Neural progenitor cell (in vitro differentiated cells): ENCODE data around the gene ZNF710. TPM values are rescaled to one million over a fixed set of nuclear protein-coding genes. Genes with fewer than 3 reads are reported as not detected.

ENCODE experiments used
- DNase-seq: peaks from one replicate; pipeline ENCODE4 v3.0.0-alpha.2; 2016; ENCODE audit warnings: low spot score
- H2AFZ ChIP-seq: fragments of 200-600 bp; sonication (generic); replicated peaks from 2 replicates; pipeline ENCODE4 v1.6.1; 2016; ENCODE audit warnings: antibody characterized with exemption
- H3F3A ChIP-seq: fragments of 200-600 bp; sonication (generic); 2 replicates; pipeline ENCODE4 v1.6.1; 2016; ENCODE audit warnings: antibody characterized with exemption, low read depth
- H3K27ac ChIP-seq: fragments of 200-600 bp; sonication (generic); 2 replicates; pipeline ENCODE4 v1.5.1; 2016; ENCODE audit warnings: mild to moderate bottlenecking
- H3K27me3 ChIP-seq: fragments of 200-600 bp; sonication (generic); 2 replicates; pipeline ENCODE4 v1.6.1; 2016; ENCODE audit warnings: mild to moderate bottlenecking, moderate library complexity
- H3K36me3 ChIP-seq: fragments of 200-600 bp; sonication (generic); 2 replicates; pipeline ENCODE4 v1.5.1; 2016
- H3K4me1 ChIP-seq: fragments of 200-600 bp; sonication (generic); 2 replicates; pipeline ENCODE4 v1.6.1; 2016; ENCODE audit warnings: mixed run types
- H3K4me2 ChIP-seq: fragments of 200-600 bp; sonication (generic); 2 replicates; pipeline ENCODE4 v1.6.1; 2016
- H3K4me3 ChIP-seq: fragments of 200-600 bp; sonication (generic); 2 replicates; pipeline ENCODE4 v1.5.1; 2016
- H3K79me2 ChIP-seq: fragments of 200-600 bp; sonication (generic); 2 replicates; pipeline ENCODE4 v1.6.1; 2016; ENCODE audit warnings: low read depth
- H3K9ac ChIP-seq: fragments of 200-600 bp; sonication (generic); 2 replicates; pipeline ENCODE4 v1.6.1; 2016
- H3K9me3 ChIP-seq: fragments of 200-600 bp; sonication (generic); 2 replicates; pipeline ENCODE4 v1.5.1; 2016; ENCODE audit warnings: low read depth
- H4K20me1 ChIP-seq: fragments of 200-600 bp; sonication (generic); 2 replicates; pipeline ENCODE4 v1.6.1; 2016; ENCODE audit warnings: low read depth
- H3K27ac Mint-ChIP-seq: 3 replicates; pipeline ENCODE4 v1.8.0; 2021; ENCODE audit warnings: mixed read lengths
- H3K27me3 Mint-ChIP-seq: 2 replicates; pipeline ENCODE4 v1.8.0; 2022; ENCODE audit warnings: low read depth, mild to moderate bottlenecking, inconsistent platforms, moderate library complexity, mixed read lengths; ENCODE audit not compliant: insufficient read depth
- H3K36me3 Mint-ChIP-seq: 3 replicates; pipeline ENCODE4 v1.8.0; 2021; ENCODE audit warnings: mixed read lengths
- H3K4me1 Mint-ChIP-seq: 3 replicates; pipeline ENCODE4 v1.8.0; 2021; ENCODE audit warnings: mixed read lengths
- H3K4me3 Mint-ChIP-seq: 3 replicates; pipeline ENCODE4 v1.8.0; 2021; ENCODE audit warnings: mild to moderate bottlenecking, moderate library complexity, mixed read lengths
- H3K9me3 Mint-ChIP-seq: 3 replicates; pipeline ENCODE4 v1.8.0; 2020; ENCODE audit warnings: mixed read lengths
- EZH2 ChIP-seq: fragments of 200-600 bp; sonication (generic); IDR thresholded peaks from 2 replicates; pipeline ENCODE4 v1.6.1; 2017; ENCODE audit warnings: antibody characterized with exemption, mild to moderate bottlenecking, moderate library complexity
- EZH2phosphoT487 ChIP-seq: fragments of 200-600 bp; sonication (generic); IDR thresholded peaks from 2 replicates; pipeline ENCODE4 v1.6.1; 2017; ENCODE audit warnings: antibody characterized with exemption
- microRNA-seq: library from miRNA; unstranded; fragments of <30 nt; microRNA quantifications from one replicate; pipeline ENCODE4, GENCODE V29; 2016
- small RNA-seq: library from RNA; depleted of rRNA; stranded (forward); fragments of <200 nt; gene quantifications from one replicate; pipeline ENCODE3, GENCODE V24; 2015
- total RNA-seq: library from RNA; depleted of rRNA; stranded (reverse); fragments of >200 nt; gene quantifications from 2 replicates; pipeline ENCODE4 v1.2.3, GENCODE V29; 2015; ENCODE audit warnings: low replicate concordance
- TF ChIP-seq, protein P1 (sequence below): fragments of 200-600 bp; sonication (generic); IDR thresholded peaks from 2 replicates; pipeline ENCODE4 v1.5.1; 2017; ENCODE audit warnings: antibody characterized with exemption, mild to moderate bottlenecking

ZNF710 gene
- total RNA-seq, 1 donor from 2014 or later, result 14.9 TPM

- Histone ChIP-seq H4K20me1 (no peaks in the 10 kb centered on the region), H3F3A (no peaks in the 10 kb centered on the region), H3K27ac (no peak overlapping the region), H3K4me3 (no peak overlapping the region), H3K4me2 (no peak overlapping the region), H3K27me3 (no peaks in the 10 kb centered on the region), H3K36me3 (no peaks in the 10 kb centered on the region), H2AFZ (no peak overlapping the region), H3K9ac (no peak overlapping the region), H3K9me3 (no peaks in the 10 kb centered on the region), H3K79me2 (no peaks in the 10 kb centered on the region), H3K4me1 (peaks cover 13% of the 10 kb centered on the region)
- H3K4me1 Mint-ChIP-seq, result peaks cover 14% of the 10 kb centered on the region
- H3K27ac Mint-ChIP-seq, result no peak overlapping the region
- H3K27me3 Mint-ChIP-seq, result peaks cover 11% of the 10 kb centered on the region
- no peaks in the 10 kb centered on the region for H3K36me3 Mint-ChIP-seq
- no peak for DNase-seq
- H3K4me3 Mint-ChIP-seq, result no peak overlapping the region
- TF ChIP-seq, protein P1, sequence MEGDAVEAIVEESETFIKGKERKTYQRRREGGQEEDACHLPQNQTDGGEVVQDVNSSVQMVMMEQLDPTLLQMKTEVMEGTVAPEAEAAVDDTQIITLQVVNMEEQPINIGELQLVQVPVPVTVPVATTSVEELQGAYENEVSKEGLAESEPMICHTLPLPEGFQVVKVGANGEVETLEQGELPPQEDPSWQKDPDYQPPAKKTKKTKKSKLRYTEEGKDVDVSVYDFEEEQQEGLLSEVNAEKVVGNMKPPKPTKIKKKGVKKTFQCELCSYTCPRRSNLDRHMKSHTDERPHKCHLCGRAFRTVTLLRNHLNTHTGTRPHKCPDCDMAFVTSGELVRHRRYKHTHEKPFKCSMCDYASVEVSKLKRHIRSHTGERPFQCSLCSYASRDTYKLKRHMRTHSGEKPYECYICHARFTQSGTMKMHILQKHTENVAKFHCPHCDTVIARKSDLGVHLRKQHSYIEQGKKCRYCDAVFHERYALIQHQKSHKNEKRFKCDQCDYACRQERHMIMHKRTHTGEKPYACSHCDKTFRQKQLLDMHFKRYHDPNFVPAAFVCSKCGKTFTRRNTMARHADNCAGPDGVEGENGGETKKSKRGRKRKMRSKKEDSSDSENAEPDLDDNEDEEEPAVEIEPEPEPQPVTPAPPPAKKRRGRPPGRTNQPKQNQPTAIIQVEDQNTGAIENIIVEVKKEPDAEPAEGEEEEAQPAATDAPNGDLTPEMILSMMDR, result no peak
- TF ChIP-seq EZH2, result no peak
- TF ChIP-seq EZH2phosphoT487, result no peak
- no peaks in the 10 kb centered on the region for H3K9me3 Mint-ChIP-seq
Observed at GRCh38 chr15:90130291-90130690, 129.2 kb downstream of the ZNF710 start.

Small RNA genes within 50 kb of the gene (microRNA-seq; reads per million reads assigned to microRNA genes)
- gene MIR3174, result 1.6 reads per million

Small RNA genes within 50 kb of the gene (small RNA-seq; reads per million reads assigned to genes)
- gene MIR3174, result 1.1 reads per million, percentile 79 among the genes with 10 or more reads in this experiment
- gene RF00066, result not detected

Other genes starting within 250 kb of the ZNF710 start
- gene MESP2, start 225.0 kb upstream of the ZNF710 start, total RNA-seq, result 0.19 TPM in 1 of 2 replicates, not detected in the other
- gene ANPEP, start 186.5 kb upstream of the ZNF710 start, total RNA-seq, result 2.7 and 4.7 TPM in 2 replicates
- 75.3 and 77.1 TPM in 2 replicates for gene AP3S2, start 107.3 kb upstream of the ZNF710 start, total RNA-seq
- 5.9 and 10.4 TPM in 2 replicates for gene ARPIN, start 88.4 kb upstream of the ZNF710 start, total RNA-seq
- 93.1 and 134 TPM in 2 replicates for gene IDH2, start 101.1 kb downstream of the ZNF710 start, total RNA-seq
- gene SEMA4B, start 200.0 kb downstream of the ZNF710 start, total RNA-seq, result 7.7 and 18.9 TPM in 2 replicates
- 5.2 and 7.7 TPM in 2 replicates for gene CIB1, start 232.6 kb downstream of the ZNF710 start, total RNA-seq
- gene GDPGP1, start 232.9 kb downstream of the ZNF710 start, total RNA-seq, result 0.67 and 3.5 TPM in 2 replicates
- gene TTLL13, start 248.2 kb downstream of the ZNF710 start, total RNA-seq, result 0.19 TPM in 1 of 2 replicates, not detected in the other